PC-3 (cell line): ENCODE results near the gene CSRNP3.

Experiments used
- CTCF ChIP-seq: fragments of 300-600 bp; sonication (generic); conservative IDR thresholded peaks from 2 replicates; pipeline ENCODE4 v1.5.1; 2017; ENCODE audit warnings: antibody characterized with exemption, low read depth, mild to moderate bottlenecking, low read length
- EZH2 ChIP-seq: fragments of 300-600 bp; sonication (generic); IDR thresholded peaks from one replicate; pipeline ENCODE4 v1.6.1; 2017; ENCODE audit warnings: antibody characterized with exemption, mild to moderate bottlenecking, low read length; ENCODE audit not compliant: unreplicated experiment

GRCh38 chr2:165720511-165720910 lies 251.0 kb downstream of the CSRNP3 start:
- TF ChIP-seq CTCF = no peak
- TF ChIP-seq EZH2 = no peak
